Measurements from ENCODE around the gene IGSF21. TPM values are rescaled to one million over a fixed set of nuclear protein-coding genes. Genes with fewer than 3 reads are reported as not detected.

Gene IGSF21
- total and polyA plus RNA-seq, 2 donors (not counting 1 experiment from before 2014, with no cell fraction given): not detected

DNA sequence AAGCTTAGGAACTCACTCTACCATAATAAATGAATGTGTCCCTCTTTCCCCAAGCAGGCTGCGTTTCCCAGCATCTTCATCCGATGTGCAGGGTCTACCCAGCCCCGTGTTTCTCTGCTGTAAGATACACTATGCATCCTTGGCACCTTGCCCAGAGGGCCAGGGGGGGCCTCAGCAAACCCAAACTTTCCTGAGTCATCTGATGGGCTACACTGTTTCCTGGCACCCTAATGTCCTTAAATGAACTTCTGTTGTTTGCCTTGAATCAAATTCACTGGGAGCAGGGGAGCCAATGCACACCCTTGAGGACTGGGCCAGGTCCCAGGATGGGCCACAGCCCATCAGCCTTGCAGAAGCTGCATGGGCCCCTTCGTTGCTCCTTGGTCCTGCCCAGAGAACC, 145.5 kb downstream of the IGSF21 start:
- peaks cover 17% of the 10 kb centered on the region for H3K27me3 Mint-ChIP-seq
- 52% methylated on average over 4 of the region's 4 CpGs for WGBS (ENCODE audit: insufficient coverage)
- no peak overlapping the region for H3K4me3 ChIP-seq (ENCODE audit: control extremely low read depth in 1 of 5, extremely low read depth in 1 of 5, insufficient read depth in 1 of 5, low read depth in 2 of 5, low read length in 4 of 5)
- CTCF ChIA-PET: no interaction called here
- peaks cover 10% of the 10 kb centered on the region for H3K9me3 Mint-ChIP-seq (ENCODE audit: insufficient read depth)
- intact Hi-C loops (cut with micrococcal nuclease): no loop called here
- H3K4me3 Mint-ChIP-seq: no peak overlapping the region
- H4K20me1 ChIP-seq (ENCODE audit: control insufficient read depth, insufficient read depth, low read length, poor library complexity, severe bottlenecking): no peaks in the 10 kb centered on the region
- H3K9ac ChIP-seq (ENCODE audit: low read length): no peak overlapping the region
- peaks cover 0 to 10% (median 4%) of the 10 kb centered on the region in 3 donors for H3K9me3 ChIP-seq (ENCODE audit: control extremely low read depth in 1 of 3, control insufficient read depth in 2 of 3, insufficient read depth in 1 of 3, low read length in 2 of 3)
- no peak overlapping the region for H2AFZ ChIP-seq (ENCODE audit: insufficient read depth, low read depth, low read length, poor library complexity, severe bottlenecking)
- ATAC-seq (ENCODE audit: low read depth) (no peak), DNase-seq (no peak)
- TF ChIP-seq CTCF (IDR thresholded peaks at IDR 0.05): no peak
- TF ChIP-seq EZH2 (IDR thresholded peaks at IDR 0.05; ENCODE audit: borderline replicate concordance, insufficient read depth, low read depth, low read length, poor library complexity, severe bottlenecking): no peak
- H3K4me1 Mint-ChIP-seq: no peaks in the 10 kb centered on the region
- no peaks in the 10 kb centered on the region for H3K4me1 ChIP-seq (ENCODE audit: control insufficient read depth in 2 of 2, insufficient read depth in 2 of 2, low read length in 2 of 2)
- H3K27ac Mint-ChIP-seq: no peak overlapping the region
- H3K36me3 ChIP-seq (replicated peaks in 1 of 2; ENCODE audit: control extremely low read depth in 1 of 2, control insufficient read depth in 1 of 2, extremely low read depth in 1 of 2, insufficient read depth in 2 of 2, low read length in 1 of 2): no peaks in the 10 kb centered on the region
- no peak overlapping the region for H3K4me2 ChIP-seq (replicated peaks; ENCODE audit: low read depth, low read length, poor library complexity, severe bottlenecking)
- no peak overlapping the region for H3K27ac ChIP-seq (ENCODE audit: low read length in 2 of 2)
- H3K79me2 ChIP-seq (ENCODE audit: control insufficient read depth, insufficient read depth, low read length): no peaks in the 10 kb centered on the region
- POLR2A ChIA-PET: no interaction called here
- peaks cover 0 to 3% (median 0%) of the 10 kb centered on the region in 4 experiments for H3K27me3 ChIP-seq (replicated peaks in 1 of 4; ENCODE audit: control extremely low read depth in 1 of 4, control insufficient read depth in 3 of 4, insufficient read depth in 4 of 4, low read length in 3 of 4)

DNA sequence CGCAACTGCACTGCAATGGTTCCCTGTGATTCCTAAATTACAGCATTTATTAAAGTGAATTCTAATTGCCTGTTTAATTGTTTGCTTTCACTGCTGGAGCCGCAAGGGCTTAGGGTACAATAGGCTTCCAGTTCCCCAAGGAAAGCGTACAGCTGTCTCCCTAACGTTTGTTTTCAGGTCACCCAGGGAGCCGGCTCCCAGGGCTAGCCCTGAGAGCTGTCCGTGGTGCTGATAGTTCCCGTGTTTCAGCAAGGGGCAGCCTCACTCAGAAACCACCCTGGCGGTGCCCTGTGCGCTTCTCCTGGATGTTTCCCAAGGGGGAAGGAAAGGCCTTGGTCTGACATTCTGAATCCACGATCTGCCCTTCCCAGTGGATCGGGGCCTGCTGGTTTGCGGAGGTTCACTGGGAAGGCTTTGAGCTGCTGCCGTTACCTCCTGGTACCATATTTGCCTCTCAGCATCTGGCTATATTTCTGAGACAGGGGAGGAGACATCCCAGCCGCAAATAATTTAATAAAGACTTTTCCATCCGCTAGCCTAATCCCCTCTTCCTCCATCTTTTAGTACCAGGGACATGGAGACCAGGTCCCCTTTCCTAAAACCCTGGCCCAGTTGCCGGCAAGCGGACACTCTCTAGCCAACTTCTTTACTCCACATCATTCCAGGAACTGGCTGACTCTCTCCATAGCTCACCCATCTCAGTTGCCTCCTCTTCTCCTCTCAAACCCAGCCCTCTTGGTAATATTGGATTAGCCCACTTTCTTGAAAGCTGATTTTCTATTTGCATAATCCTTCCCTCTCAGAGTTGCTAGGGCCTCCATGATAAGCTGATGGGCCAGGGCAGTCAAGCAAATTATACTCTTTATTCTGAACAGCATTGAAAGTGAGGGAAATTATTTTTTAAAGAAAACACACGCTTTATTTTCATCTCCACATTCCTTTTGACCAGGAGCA, 149.0 kb downstream of the IGSF21 start:
- POLR2A ChIA-PET: no interaction called here
- no peak overlapping the region for H3K4me3 Mint-ChIP-seq
- Histone ChIP-seq H3K4me2 (replicated peaks; ENCODE audit: low read depth, low read length, poor library complexity, severe bottlenecking) (no peak overlapping the region), H3K9ac (ENCODE audit: low read length) (no peak overlapping the region), H3K36me3 (replicated peaks in 1 of 2; ENCODE audit: control extremely low read depth in 1 of 2, control insufficient read depth in 1 of 2, extremely low read depth in 1 of 2, insufficient read depth in 2 of 2, low read length in 1 of 2) (no peaks in the 10 kb centered on the region), H3K9me3 (ENCODE audit: control extremely low read depth in 1 of 3, control insufficient read depth in 2 of 3, insufficient read depth in 1 of 3, low read length in 2 of 3) (peaks cover 0 to 17% (median 0%) of the 10 kb centered on the region in 3 donors), H3K4me1 (ENCODE audit: control insufficient read depth in 2 of 2, insufficient read depth in 2 of 2, low read length in 2 of 2) (no peaks in the 10 kb centered on the region), H3K79me2 (ENCODE audit: control insufficient read depth, insufficient read depth, low read length) (no peaks in the 10 kb centered on the region), H3K27ac (ENCODE audit: low read length in 2 of 2) (no peak overlapping the region), H3K4me3 (ENCODE audit: control extremely low read depth in 1 of 5, extremely low read depth in 1 of 5, insufficient read depth in 1 of 5, low read depth in 2 of 5, low read length in 4 of 5) (no peak overlapping the region), H4K20me1 (ENCODE audit: control insufficient read depth, insufficient read depth, low read length, poor library complexity, severe bottlenecking) (no peaks in the 10 kb centered on the region), H2AFZ (ENCODE audit: insufficient read depth, low read depth, low read length, poor library complexity, severe bottlenecking) (no peak overlapping the region), H3K27me3 (replicated peaks in 1 of 4; ENCODE audit: control extremely low read depth in 1 of 4, control insufficient read depth in 3 of 4, insufficient read depth in 4 of 4, low read length in 3 of 4) (peaks cover 0 to 2% (median 0%) of the 10 kb centered on the region in 4 experiments)
- no peak for DNase-seq
- TF ChIP-seq CTCF (IDR thresholded peaks at IDR 0.05) (no peak), EZH2 (IDR thresholded peaks at IDR 0.05; ENCODE audit: borderline replicate concordance, insufficient read depth, low read depth, low read length, poor library complexity, severe bottlenecking) (no peak)
- peaks cover 19% of the 10 kb centered on the region for H3K27me3 Mint-ChIP-seq
- H3K9me3 Mint-ChIP-seq (ENCODE audit: insufficient read depth): peaks cover 3% of the 10 kb centered on the region
- CTCF ChIA-PET: no interaction called here
- intact Hi-C loops (cut with micrococcal nuclease): no loop called here
- no peak for ATAC-seq (ENCODE audit: low read depth)
- 41% methylated on average over 12 of the region's 18 CpGs for WGBS (ENCODE audit: insufficient coverage)
- H3K27ac Mint-ChIP-seq: no peak overlapping the region
- H3K4me1 Mint-ChIP-seq: no peaks in the 10 kb centered on the region
